Ureter (tissue), 1 donor: Measurements from ENCODE around the gene BCL2A1. TPM values are rescaled to one million over a fixed set of nuclear protein-coding genes. Genes with fewer than 3 reads are reported as not detected.
"Not testable (repeated sequence)": the region's sequence is repeated elsewhere in the genome, so short reads cannot be mapped to it uniquely, and the experiment has no call there.

ENCODE experiments used
- DNase-seq: peaks from one replicate; pipeline ENCODE4 v3.0.0-alpha.2; 2020; ENCODE audit warnings: low spot score
- total RNA-seq: library from RNA; stranded (reverse); gene quantifications from one replicate; pipeline ENCODE4 v1.2.4, GENCODE V29; 2023
- donor health status: DM: yes; HTN: yes; CAD: no.

BCL2A1 gene
- total RNA-seq, 1 donor from 2014 or later: 0.83 TPM

- DNase-seq: no peak
Observed at GRCh38 chr15:79960502-79961212, 10.3 kb downstream of the BCL2A1 start.

GRCh38 chr15:79957741-79958140 lies 13.3 kb downstream of the BCL2A1 start:
- no peak for DNase-seq

- no peak for DNase-seq
Observed at GRCh38 chr15:79956354-79956939, 14.5 kb downstream of the BCL2A1 start.

- no peak for DNase-seq
Observed at GRCh38 chr15:79954661-79955060, 16.3 kb downstream of the BCL2A1 start.

- DNase-seq: no peak
Observed at GRCh38 chr15:79953951-79954444, 17.0 kb downstream of the BCL2A1 start.

GRCh38 chr15:79952329-79952728 lies 18.7 kb downstream of the BCL2A1 start:
- no peak for DNase-seq

GRCh38 chr15:79950247-79950646 lies 20.7 kb downstream of the BCL2A1 start:
- DNase-seq: no peak

GRCh38 chr15:79948761-79949160 lies 22.2 kb downstream of the BCL2A1 start:
- DNase-seq: no peak

- DNase-seq: no peak
Observed at GRCh38 chr15:79948095-79948695, 22.8 kb downstream of the BCL2A1 start.

GRCh38 chr15:79947009-79947408 lies 24.0 kb downstream of the BCL2A1 start:
- no peak for DNase-seq

- DNase-seq: no peak
Observed at GRCh38 chr15:79944622-79945021, 26.4 kb downstream of the BCL2A1 start.

GRCh38 chr15:79943820-79944219 lies 27.2 kb downstream of the BCL2A1 start:
- no peak for DNase-seq

- DNase-seq: no peak
Observed at GRCh38 chr15:79942741-79943481, 28.1 kb downstream of the BCL2A1 start.

GRCh38 chr15:79939399-79939798 lies 31.6 kb downstream of the BCL2A1 start:
- DNase-seq: no peak

GRCh38 chr15:79938143-79938542 lies 32.9 kb downstream of the BCL2A1 start:
- no peak for DNase-seq

GRCh38 chr15:79935556-79936201 lies 35.3 kb downstream of the BCL2A1 start:
- DNase-seq: not testable (repeated sequence)

GRCh38 chr15:79933231-79933630 lies 37.8 kb downstream of the BCL2A1 start:
- DNase-seq: no peak

- no peak for DNase-seq
Observed at GRCh38 chr15:79932447-79932846, 38.5 kb downstream of the BCL2A1 start.

- no peak for DNase-seq
Observed at GRCh38 chr15:79930516-79930915, 40.5 kb downstream of the BCL2A1 start.

GRCh38 chr15:79929412-79929811 lies 41.6 kb downstream of the BCL2A1 start:
- no peak for DNase-seq

- DNase-seq: not testable (repeated sequence)
Observed at GRCh38 chr15:79926116-79926515, 44.9 kb downstream of the BCL2A1 start.

GRCh38 chr15:79924379-79924778 lies 46.6 kb downstream of the BCL2A1 start:
- no peak for DNase-seq
